PC-3 (cell line): ENCODE measurements around the gene LRRTM3. TPM values are rescaled to one million over a fixed set of nuclear protein-coding genes. Genes with fewer than 3 reads are reported as not detected.

ENCODE experiments used
- ATAC-seq: fragments of 200-7000 bp; cut with Tn5 transposase; 2 replicates; pipeline ENCODE4 v1.9.1; 2020; ENCODE audit warnings: mild to moderate bottlenecking, moderate library complexity
- BruUV-seq: library from RNA; stranded (reverse); fragments of 400-500 nt; replicated peaks from 2 replicates; lab custom pipeline; 2021; lab: Mats Ljungman, UMichigan
- CTCF ChIA-PET: fragments of 300-600 bp; sonication (Branson Sonifier 250); formaldehyde crosslinking; loops from one replicate; lab custom pipeline; 2022; ENCODE audit warnings: antibody characterized with exemption; lab: Charles Lee
- POLR2A ChIA-PET: fragments of 300-600 bp; sonication (Branson Sonifier 250); formaldehyde crosslinking; loops from one replicate; lab custom pipeline; 2022; ENCODE audit warnings: antibody characterized with exemption; ENCODE audit not compliant: unreplicated experiment; lab: Charles Lee
- DNase-seq: peaks from one replicate; pipeline ENCODE4 v3.0.0-alpha.2; 2015
- H2AFZ ChIP-seq: fragments of 300-600 bp; sonication (generic); 2 replicates; pipeline ENCODE4 v1.6.0; 2016; ENCODE audit warnings: antibody characterized with exemption, low read length
- H3F3A ChIP-seq: fragments of 300-600 bp; sonication (generic); one replicate; pipeline ENCODE4 v1.6.0; 2017; ENCODE audit warnings: antibody characterized with exemption, low read length, control low read depth, mild to moderate bottlenecking; ENCODE audit not compliant: unreplicated experiment
- H3K27ac ChIP-seq: fragments of 300-600 bp; sonication (generic); 2 replicates; pipeline ENCODE4 v1.5.1; 2016; ENCODE audit warnings: mild to moderate bottlenecking, low read length
- H3K27me3 ChIP-seq: fragments of 300-600 bp; sonication (generic); 2 replicates; pipeline ENCODE4 v1.6.1; 2016; ENCODE audit warnings: low read length, mixed read lengths
- H3K36me3 ChIP-seq: fragments of 300-600 bp; sonication (generic); 2 replicates; pipeline ENCODE4 v1.6.1; 2016; ENCODE audit warnings: low read depth, mixed run types, low read length, mixed read lengths
- H3K4me1 ChIP-seq: fragments of 300-600 bp; sonication (generic); 2 replicates; pipeline ENCODE4 v1.5.1; 2016; ENCODE audit warnings: low read length; ENCODE audit not compliant: insufficient read depth
- H3K4me2 ChIP-seq: fragments of 300-600 bp; sonication (generic); 2 replicates; pipeline ENCODE4 v1.6.0; 2016; ENCODE audit warnings: low read length
- H3K4me3 ChIP-seq: fragments of 300-600 bp; sonication (generic); 2 replicates; pipeline ENCODE4 v1.5.1; 2016; ENCODE audit warnings: mild to moderate bottlenecking, low read length, mixed read lengths
- H3K79me2 ChIP-seq: fragments of 300-600 bp; sonication (generic); 2 replicates; pipeline ENCODE4 v1.6.1; 2017; ENCODE audit warnings: low read length, mixed read lengths
- H3K9ac ChIP-seq: fragments of 300-600 bp; sonication (generic); 2 replicates; pipeline ENCODE4 v1.6.0; 2016; ENCODE audit warnings: mild to moderate bottlenecking, low read length
- H3K9me2 ChIP-seq: fragments of 300-600 bp; sonication (generic); replicated peaks from 2 replicates; pipeline ENCODE4 v1.6.1; 2016; ENCODE audit warnings: mixed run types, low read length, mixed read lengths
- H3K9me3 ChIP-seq: fragments of 300-600 bp; sonication (generic); 2 replicates; pipeline ENCODE4 v1.6.1; 2016; ENCODE audit warnings: low read length, mixed read lengths
- H4K20me1 ChIP-seq: fragments of 300-600 bp; sonication (generic); 2 replicates; pipeline ENCODE4 v1.6.1; 2016; ENCODE audit warnings: low read length, mixed read lengths
- EZH2 ChIP-seq: fragments of 300-600 bp; sonication (generic); IDR thresholded peaks from one replicate; pipeline ENCODE4 v1.6.1; 2017; ENCODE audit warnings: antibody characterized with exemption, mild to moderate bottlenecking, low read length; ENCODE audit not compliant: unreplicated experiment
- EZH2phosphoT487 ChIP-seq: fragments of 300-600 bp; sonication (generic); IDR thresholded peaks from 2 replicates; pipeline ENCODE4 v1.6.1; 2018; ENCODE audit warnings: mild to moderate bottlenecking, antibody characterized with exemption, low read length, borderline replicate concordance
- intact Hi-C: fragments of 100-400 bp; cut with micrococcal nuclease; formaldehyde crosslinking; loops from 2 replicates; pipeline ENCODE4 v1.9.0; 2023
- total RNA-seq: library from RNA; depleted of rRNA; stranded (reverse); fragments of >200 nt; gene quantifications from 2 replicates; pipeline ENCODE4 v1.2.3, GENCODE V29; 2014
- TF ChIP-seq, protein P1 (sequence below): fragments of 300-600 bp; sonication (generic); conservative IDR thresholded peaks from 2 replicates; pipeline ENCODE4 v1.5.1; 2017; ENCODE audit warnings: antibody characterized with exemption, low read depth, mild to moderate bottlenecking, low read length

Gene LRRTM3
- total RNA-seq, 1 experiment from 2014 or later = 0.15 TPM

DNA sequence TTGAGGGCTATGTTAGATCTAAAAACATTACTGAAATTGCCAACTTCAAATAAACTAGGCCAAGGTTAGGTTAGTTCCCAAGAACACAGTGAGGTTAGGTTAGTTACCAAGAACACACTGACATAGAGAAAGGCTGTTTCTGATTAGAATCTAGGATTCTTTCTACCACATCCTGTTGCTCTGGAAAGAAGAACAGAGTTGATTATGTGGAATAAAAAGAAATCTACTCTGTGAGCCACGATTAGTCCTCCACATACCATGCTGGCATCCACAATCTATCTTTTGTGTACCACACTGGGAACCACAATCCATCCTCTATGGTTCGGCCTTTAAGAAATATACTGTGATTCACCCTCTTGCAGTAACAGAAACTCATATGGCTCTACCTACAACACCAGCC lies 91.4 kb downstream of the LRRTM3 start:
- Histone ChIP-seq H3K9me3 (no peaks in the 10 kb centered on the region), H3F3A (no peaks in the 10 kb centered on the region), H3K27me3 (peaks cover 47% of the 10 kb centered on the region), H3K9me2 (no peaks in the 10 kb centered on the region), H4K20me1 (no peaks in the 10 kb centered on the region), H2AFZ (no peak overlapping the region), H3K4me2 (no peak overlapping the region), H3K36me3 (no peaks in the 10 kb centered on the region), H3K9ac (no peak overlapping the region), H3K4me3 (no peak overlapping the region), H3K27ac (no peak overlapping the region), H3K79me2 (no peaks in the 10 kb centered on the region), H3K4me1 (no peaks in the 10 kb centered on the region; the same call in 1 of the 2 replicates)
- CTCF ChIA-PET = no interaction called here
- BruUV-seq = no TSS peak
- POLR2A ChIA-PET = no interaction called here
- ATAC-seq (no peak), DNase-seq (no peak)
- TF ChIP-seq EZH2 (no peak), EZH2phosphoT487 (no peak)
- TF ChIP-seq, protein P1, sequence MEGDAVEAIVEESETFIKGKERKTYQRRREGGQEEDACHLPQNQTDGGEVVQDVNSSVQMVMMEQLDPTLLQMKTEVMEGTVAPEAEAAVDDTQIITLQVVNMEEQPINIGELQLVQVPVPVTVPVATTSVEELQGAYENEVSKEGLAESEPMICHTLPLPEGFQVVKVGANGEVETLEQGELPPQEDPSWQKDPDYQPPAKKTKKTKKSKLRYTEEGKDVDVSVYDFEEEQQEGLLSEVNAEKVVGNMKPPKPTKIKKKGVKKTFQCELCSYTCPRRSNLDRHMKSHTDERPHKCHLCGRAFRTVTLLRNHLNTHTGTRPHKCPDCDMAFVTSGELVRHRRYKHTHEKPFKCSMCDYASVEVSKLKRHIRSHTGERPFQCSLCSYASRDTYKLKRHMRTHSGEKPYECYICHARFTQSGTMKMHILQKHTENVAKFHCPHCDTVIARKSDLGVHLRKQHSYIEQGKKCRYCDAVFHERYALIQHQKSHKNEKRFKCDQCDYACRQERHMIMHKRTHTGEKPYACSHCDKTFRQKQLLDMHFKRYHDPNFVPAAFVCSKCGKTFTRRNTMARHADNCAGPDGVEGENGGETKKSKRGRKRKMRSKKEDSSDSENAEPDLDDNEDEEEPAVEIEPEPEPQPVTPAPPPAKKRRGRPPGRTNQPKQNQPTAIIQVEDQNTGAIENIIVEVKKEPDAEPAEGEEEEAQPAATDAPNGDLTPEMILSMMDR = no peak
- intact Hi-C loops = no loop called here

DNA sequence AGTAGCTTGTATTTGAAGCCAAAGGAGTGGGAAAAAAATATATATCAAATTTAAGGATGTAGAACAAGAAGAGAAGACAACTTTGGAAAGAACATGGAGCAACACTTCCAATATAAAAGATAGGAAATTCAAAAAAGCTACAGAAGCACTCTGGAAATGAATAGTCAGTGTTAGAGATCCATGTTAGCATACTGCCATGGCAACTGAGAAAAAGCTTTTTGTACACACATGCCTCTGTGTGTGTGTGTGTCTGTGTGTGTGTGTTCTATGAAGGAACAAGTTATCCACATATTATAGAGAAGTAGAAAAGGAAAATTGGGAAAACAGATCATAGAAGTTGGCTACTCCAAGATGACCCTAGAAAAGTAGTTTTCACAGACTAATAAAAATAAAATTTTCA lies 96.3 kb downstream of the LRRTM3 start:
- BruUV-seq = no TSS peak
- Histone ChIP-seq H3K36me3 (no peaks in the 10 kb centered on the region), H3K4me1 (no peaks in the 10 kb centered on the region), H3K9me3 (no peaks in the 10 kb centered on the region), H3K27me3 (peaks cover 52% of the 10 kb centered on the region), H3K4me2 (no peak overlapping the region), H3K9me2 (no peaks in the 10 kb centered on the region), H3K9ac (no peak overlapping the region), H3F3A (no peaks in the 10 kb centered on the region), H3K79me2 (no peaks in the 10 kb centered on the region), H3K4me3 (no peak overlapping the region), H3K27ac (no peak overlapping the region), H4K20me1 (no peaks in the 10 kb centered on the region), H2AFZ (no peak overlapping the region)
- DNase-seq (no peak), ATAC-seq (no peak)
- ChIA-PET POLR2A (no interaction called here), CTCF (no interaction called here)
- TF ChIP-seq, protein P1 = no peak
- TF ChIP-seq EZH2 (no peak), EZH2phosphoT487 (no peak)
- intact Hi-C loops = no loop called here

DNA sequence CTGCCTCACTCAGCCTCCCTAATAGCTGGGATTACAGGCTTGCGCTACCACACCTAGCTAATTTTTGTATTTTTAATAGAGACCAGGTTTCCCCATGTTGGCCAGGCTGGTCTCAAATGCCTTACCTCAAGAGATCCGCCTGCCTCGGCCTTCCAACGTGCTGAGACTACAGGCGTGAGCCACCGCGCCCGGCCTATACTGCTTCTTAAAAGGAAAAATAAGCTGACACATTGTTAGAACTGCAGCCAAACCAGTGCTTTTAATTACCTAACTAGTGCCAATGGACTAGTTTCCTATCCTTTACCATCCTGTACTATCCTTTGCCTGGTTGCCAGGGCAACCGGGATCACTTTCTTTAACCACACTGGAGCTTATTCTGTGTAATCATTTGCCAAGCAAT lies 108.0 kb downstream of the LRRTM3 start:
- Histone ChIP-seq H3K36me3 (no peaks in the 10 kb centered on the region), H3K27ac (no peak overlapping the region), H3K27me3 (peaks cover 56% of the 10 kb centered on the region), H3K4me3 (no peak overlapping the region), H3K4me1 (no peaks in the 10 kb centered on the region), H3F3A (no peaks in the 10 kb centered on the region), H3K4me2 (no peak overlapping the region), H3K9ac (no peak overlapping the region), H3K9me2 (no peaks in the 10 kb centered on the region), H3K79me2 (no peaks in the 10 kb centered on the region), H3K9me3 (no peaks in the 10 kb centered on the region), H2AFZ (no peak overlapping the region), H4K20me1 (no peaks in the 10 kb centered on the region)
- DNase-seq = no peak
- BruUV-seq = no TSS peak
- TF ChIP-seq EZH2phosphoT487 (no peak), EZH2 (no peak)
- TF ChIP-seq, protein P1 = no peak
- POLR2A ChIA-PET = no interaction called here
- CTCF ChIA-PET = no interaction called here
- no peak for ATAC-seq
- intact Hi-C loops = no loop called here
